ENCODE measurements around the gene FRMPD2.
"Not testable (repeated sequence)": the region's sequence is repeated elsewhere in the genome, so short reads cannot be mapped to it uniquely, and the experiment has no call there.

The FRMPD2 gene

DNA sequence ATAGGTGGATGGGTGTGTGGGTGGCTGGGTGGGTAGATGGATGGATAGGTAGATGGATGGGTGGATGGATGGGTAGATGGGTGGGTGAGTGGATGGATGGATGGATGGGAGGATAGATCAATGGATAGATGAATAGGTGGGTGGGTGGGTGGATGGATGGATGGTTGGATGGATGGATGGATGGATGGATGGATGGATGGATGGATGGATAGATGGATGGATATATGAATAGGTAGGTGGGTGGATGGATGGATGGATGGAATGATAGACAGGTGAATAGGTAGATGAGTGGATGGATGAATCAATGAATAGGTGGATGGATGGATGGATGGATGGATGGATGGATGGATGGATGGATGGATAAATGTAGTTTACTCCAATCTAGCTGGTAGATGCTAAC is 52.7 kb downstream of the FRMPD2 start:
- TF ChIP-seq, protein P1, sequence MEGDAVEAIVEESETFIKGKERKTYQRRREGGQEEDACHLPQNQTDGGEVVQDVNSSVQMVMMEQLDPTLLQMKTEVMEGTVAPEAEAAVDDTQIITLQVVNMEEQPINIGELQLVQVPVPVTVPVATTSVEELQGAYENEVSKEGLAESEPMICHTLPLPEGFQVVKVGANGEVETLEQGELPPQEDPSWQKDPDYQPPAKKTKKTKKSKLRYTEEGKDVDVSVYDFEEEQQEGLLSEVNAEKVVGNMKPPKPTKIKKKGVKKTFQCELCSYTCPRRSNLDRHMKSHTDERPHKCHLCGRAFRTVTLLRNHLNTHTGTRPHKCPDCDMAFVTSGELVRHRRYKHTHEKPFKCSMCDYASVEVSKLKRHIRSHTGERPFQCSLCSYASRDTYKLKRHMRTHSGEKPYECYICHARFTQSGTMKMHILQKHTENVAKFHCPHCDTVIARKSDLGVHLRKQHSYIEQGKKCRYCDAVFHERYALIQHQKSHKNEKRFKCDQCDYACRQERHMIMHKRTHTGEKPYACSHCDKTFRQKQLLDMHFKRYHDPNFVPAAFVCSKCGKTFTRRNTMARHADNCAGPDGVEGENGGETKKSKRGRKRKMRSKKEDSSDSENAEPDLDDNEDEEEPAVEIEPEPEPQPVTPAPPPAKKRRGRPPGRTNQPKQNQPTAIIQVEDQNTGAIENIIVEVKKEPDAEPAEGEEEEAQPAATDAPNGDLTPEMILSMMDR (IDR thresholded peaks at IDR 0.05; ENCODE audit: borderline replicate concordance, insufficient read depth, low read depth, low read length), result no peak
- no peak overlapping the region for H3K4me3 ChIP-seq (ENCODE audit: low read depth, low read length)

DNA sequence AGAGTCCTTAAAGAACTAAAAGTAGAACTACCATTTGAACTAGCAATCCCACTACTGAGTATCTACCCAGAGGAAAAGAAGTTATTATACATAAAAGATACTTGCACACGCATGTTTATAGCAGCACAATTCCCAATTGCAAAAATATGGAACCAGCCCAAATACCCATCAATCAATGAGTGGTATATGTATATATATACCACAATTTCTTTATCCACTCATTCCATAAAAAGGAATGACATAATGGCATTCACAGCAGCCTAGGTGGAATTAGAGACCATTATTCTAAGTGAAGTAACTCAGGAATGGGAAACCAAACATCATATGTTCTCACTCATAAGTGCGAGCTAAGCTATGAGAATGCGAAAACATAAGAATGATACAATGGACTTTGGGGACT is 53.5 kb downstream of the FRMPD2 start:
- H3K4me3 ChIP-seq (ENCODE audit: low read depth, low read length), result not testable (repeated sequence)

DNA sequence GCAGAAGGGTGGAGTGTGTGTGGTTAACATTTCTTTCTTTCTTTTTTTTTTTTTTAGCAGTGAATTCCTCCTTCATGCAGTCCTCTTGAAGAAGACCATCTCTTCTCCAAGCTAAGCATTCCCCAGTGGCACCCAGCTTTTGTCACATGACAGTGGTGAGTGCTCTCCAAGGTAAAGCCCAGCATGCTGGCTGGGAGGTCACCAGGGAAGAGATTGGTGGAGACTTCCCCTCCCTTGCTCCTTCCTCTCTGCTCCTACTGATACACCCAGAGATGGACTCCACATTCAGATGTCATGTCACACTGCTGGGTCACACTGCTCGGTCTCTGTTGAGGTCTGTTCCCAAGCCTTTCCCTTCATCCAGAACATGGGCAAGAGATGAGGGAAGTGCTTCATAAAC is 55.3 kb downstream of the FRMPD2 start:
- TF ChIP-seq, protein P1 (IDR thresholded peaks at IDR 0.05; ENCODE audit: borderline replicate concordance, insufficient read depth, low read depth, low read length), result no peak
- no peak overlapping the region for H3K4me3 ChIP-seq (ENCODE audit: low read depth, low read length)

DNA sequence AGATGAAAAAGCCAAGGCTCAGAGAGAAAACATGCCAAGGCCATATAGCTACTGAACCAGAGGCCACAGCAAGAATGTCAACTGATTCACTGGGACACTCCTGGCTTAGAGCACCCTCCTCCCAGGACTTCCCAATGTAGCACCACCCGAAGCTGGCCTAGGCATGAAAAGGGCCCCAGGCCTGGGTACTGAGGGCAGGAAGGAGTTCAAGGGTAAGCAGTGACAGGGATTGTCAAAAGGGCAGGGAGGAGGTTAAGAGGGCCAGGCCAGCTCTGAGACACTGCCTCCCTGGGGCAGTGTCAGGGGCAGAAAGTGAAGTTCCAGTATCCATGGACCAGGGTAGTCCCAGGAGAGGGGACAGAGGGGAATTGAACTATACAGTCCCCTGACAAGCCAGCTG is 57.8 kb downstream of the FRMPD2 start:
- no peak overlapping the region for H3K4me3 ChIP-seq (ENCODE audit: low read depth, low read length)
- TF ChIP-seq, protein P1 (IDR thresholded peaks at IDR 0.05; ENCODE audit: borderline replicate concordance, insufficient read depth, low read depth, low read length), result no peak

DNA sequence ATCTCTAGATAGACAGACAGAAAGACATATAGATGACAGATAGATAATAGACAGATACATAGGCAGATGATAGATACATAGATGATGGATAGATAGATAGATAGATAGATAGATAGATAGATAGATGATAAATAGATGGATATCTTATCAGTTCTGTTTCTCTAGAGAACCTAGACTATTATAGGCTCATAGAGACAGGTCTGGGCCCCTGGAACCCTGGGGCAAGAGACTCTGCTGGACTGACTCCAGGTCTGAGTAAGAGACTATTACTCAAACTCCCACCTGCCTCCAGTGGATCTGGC is 58.3 kb downstream of the FRMPD2 start:
- TF ChIP-seq, protein P1 (IDR thresholded peaks at IDR 0.05; ENCODE audit: borderline replicate concordance, insufficient read depth, low read depth, low read length), result no peak
- H3K4me3 ChIP-seq (ENCODE audit: low read depth, low read length), result no peak overlapping the region

DNA sequence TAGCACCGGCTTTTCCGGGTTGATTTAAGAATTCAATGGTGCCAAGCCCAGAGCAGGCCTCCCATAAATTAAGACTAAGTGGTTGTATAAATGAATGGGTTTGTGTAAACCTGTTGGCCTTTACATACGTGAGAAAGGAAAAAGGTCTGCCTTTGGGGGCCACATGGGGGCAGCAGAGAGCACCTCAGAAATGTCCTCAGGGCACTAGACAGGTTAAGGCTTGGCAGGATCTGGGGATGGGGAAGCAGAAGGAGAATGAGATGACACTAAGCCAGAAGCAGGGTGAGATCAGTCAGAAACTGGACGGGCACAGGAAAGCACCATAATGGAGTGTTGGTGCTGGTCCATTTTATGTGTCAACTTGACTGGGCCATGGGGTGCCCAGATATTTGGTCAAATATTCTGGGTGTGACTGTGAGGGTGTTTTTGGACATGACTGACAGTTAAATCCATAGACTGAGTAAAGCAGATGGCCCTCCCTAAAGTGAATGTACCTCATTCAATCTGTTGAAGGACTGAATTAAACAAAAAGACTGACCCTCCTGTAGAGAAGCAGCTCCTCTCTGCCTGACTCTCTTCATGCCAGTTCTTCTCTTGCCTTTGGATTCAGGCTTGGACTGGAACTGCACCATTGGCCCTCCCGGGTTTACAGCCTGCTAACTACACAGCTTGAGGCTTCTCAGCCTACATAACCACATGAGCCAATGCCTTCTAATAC is 58.9 kb downstream of the FRMPD2 start:
- H3K4me3 ChIP-seq (ENCODE audit: low read depth, low read length), result no peak overlapping the region
- TF ChIP-seq, protein P1 (IDR thresholded peaks at IDR 0.05; ENCODE audit: borderline replicate concordance, insufficient read depth, low read depth, low read length), result peak; percentile 77

DNA sequence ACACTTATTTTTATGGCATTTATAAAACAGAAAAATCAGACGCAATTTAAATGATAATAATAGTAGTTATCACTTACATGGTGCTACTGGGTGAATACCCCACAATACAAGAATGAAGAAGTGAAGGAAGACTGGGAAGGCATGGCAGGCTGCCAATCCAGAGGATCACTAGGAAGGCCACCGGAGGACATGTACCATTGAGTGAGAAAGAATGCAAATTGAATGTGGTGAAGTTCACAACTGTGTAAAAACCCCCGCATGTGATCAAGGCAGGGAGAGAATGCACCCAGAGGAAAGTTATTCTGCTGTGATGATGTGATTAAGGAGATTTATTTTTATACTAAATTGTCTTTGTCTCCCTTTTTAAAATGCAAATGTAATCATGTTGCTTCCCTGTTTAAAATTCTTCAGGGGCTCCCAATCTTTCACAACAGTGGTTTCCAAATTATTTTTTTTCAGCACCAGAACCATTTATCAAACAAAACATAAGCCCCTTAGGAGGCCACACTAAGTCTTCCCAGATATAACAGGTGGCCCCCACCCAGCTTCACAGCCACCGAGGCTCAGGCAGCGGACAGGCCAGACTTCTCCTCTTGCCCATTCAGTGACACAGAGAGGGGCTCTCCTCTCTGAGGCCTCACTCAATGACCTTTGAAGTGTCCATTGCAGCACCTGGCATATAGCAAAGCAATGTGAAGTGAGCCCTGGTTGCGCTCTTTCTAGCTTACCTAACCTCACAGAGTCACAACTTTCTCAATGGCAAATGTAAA is 59.6 kb downstream of the FRMPD2 start:
- H3K4me3 ChIP-seq (ENCODE audit: low read depth, low read length), result no peak overlapping the region
- TF ChIP-seq, protein P1 (IDR thresholded peaks at IDR 0.05; ENCODE audit: borderline replicate concordance, insufficient read depth, low read depth, low read length), result no peak

Data from GM12875 (cell line).